ENCODE measurements around the gene SYT8.

The SYT8 gene

GRCh38 chr11:1879342-1879940 is 44.7 kb downstream of the SYT8 start:
- Histone ChIP-seq H3K9me3 (no peaks in the 10 kb centered on the region), H3K27ac (peak overlapping the region; percentile 64), H3K36me3 (peaks cover 98% of the 10 kb centered on the region), H3K4me3 (ENCODE audit: low read depth in 1 of 2, low read length in 1 of 2) (no peak overlapping the region), H3K4me1 (ENCODE audit: control insufficient read depth in 1 of 2, insufficient read depth in 1 of 2, low read depth in 1 of 2, low read length in 1 of 2) (peaks cover 45 to 80% of the 10 kb centered on the region in 2 experiments), H3K27me3 (no peaks in the 10 kb centered on the region)
- no peak for TF ChIP-seq CTCF (IDR thresholded peaks at IDR 0.05)

GRCh38 chr11:1879941-1880720 is 45.3 kb downstream of the SYT8 start:
- Histone ChIP-seq H3K4me1 (ENCODE audit: control insufficient read depth in 1 of 2, insufficient read depth in 1 of 2, low read depth in 1 of 2, low read length in 1 of 2) (peaks cover 45 to 73% of the 10 kb centered on the region in 2 experiments), H3K4me3 (ENCODE audit: low read depth in 1 of 2, low read length in 1 of 2) (no peak overlapping the region), H3K27me3 (no peaks in the 10 kb centered on the region), H3K9me3 (no peaks in the 10 kb centered on the region), H3K27ac (peak overlapping the region; percentile 64), H3K36me3 (peaks cover 98% of the 10 kb centered on the region)
- TF ChIP-seq CTCF (IDR thresholded peaks at IDR 0.05): no peak

- TF ChIP-seq CTCF (IDR thresholded peaks at IDR 0.05): no peak
- no peaks in the 10 kb centered on the region for H3K9me3 ChIP-seq
- peaks cover 45 to 65% of the 10 kb centered on the region in 2 experiments for H3K4me1 ChIP-seq (ENCODE audit: control insufficient read depth in 1 of 2, insufficient read depth in 1 of 2, low read depth in 1 of 2, low read length in 1 of 2)
- peak overlapping the region; percentile 64 for H3K27ac ChIP-seq
- peaks cover 98% of the 10 kb centered on the region for H3K36me3 ChIP-seq
- no peak overlapping the region for H3K4me3 ChIP-seq (ENCODE audit: low read depth in 1 of 2, low read length in 1 of 2)
- H3K27me3 ChIP-seq: no peaks in the 10 kb centered on the region
Measured at GRCh38 chr11:1880746-1881441, 46.1 kb downstream of the SYT8 start.

GRCh38 chr11:1881442-1882264 is 46.9 kb downstream of the SYT8 start:
- TF ChIP-seq CTCF (IDR thresholded peaks at IDR 0.05): no peak
- Histone ChIP-seq H3K4me1 (ENCODE audit: control insufficient read depth in 1 of 2, insufficient read depth in 1 of 2, low read depth in 1 of 2, low read length in 1 of 2) (peaks cover 39 to 60% of the 10 kb centered on the region in 2 experiments), H3K9me3 (no peaks in the 10 kb centered on the region), H3K4me3 (ENCODE audit: low read depth in 1 of 2, low read length in 1 of 2) (no peak overlapping the region), H3K27ac (peak overlapping the region; percentile 64), H3K27me3 (peaks cover 7% of the 10 kb centered on the region), H3K36me3 (peaks cover 98% of the 10 kb centered on the region)
